HEK293 (cell line): ENCODE results near the gene CDK8.
A peak's percentile ranks its signal among the peaks of the same experiment; 100 is the strongest.

Experiments used
- CTCF ChIA-PET: fragments of 350-600 bp; formaldehyde crosslinking; extraction: SDS; loops from one replicate; lab custom pipeline; 2021; ENCODE audit warnings: antibody characterized with exemption; lab: Yijun Ruan, JAX
- POLR2A ChIA-PET: fragments of 300-600 bp; formaldehyde crosslinking; extraction: SDS; loops from one replicate; lab custom pipeline; 2020; ENCODE audit warnings: antibody characterized with exemption, inconsistent platforms; lab: Yijun Ruan, JAX
- H3K27ac ChIP-seq: fragments of 200-500 bp; sonication (Bioruptor generic); 2 replicates; pipeline ENCODE4 v1.5.1; 2014; ENCODE audit warnings: low read depth, low read length, control low read depth, inconsistent platforms; ENCODE audit errors: extremely low read depth
- H3K36me3 ChIP-seq, 2 experiments: fragments of 200-500 bp in 1 of 2; sonication (Bioruptor generic) in 1 of 2; 1 replicate in 1 of 2; 2 replicates in 1 of 2; pipeline ENCODE4 v1.5.1; 2014 to 2017; ENCODE audit warnings: inconsistent platforms in 2 of 2, low read length in 2 of 2; ENCODE audit not compliant: control insufficient read depth in 2 of 2, insufficient read depth in 1 of 2
- H3K4me1 ChIP-seq: fragments of 200-500 bp; sonication (Bioruptor generic); 2 replicates; pipeline ENCODE4 v1.5.1; 2014; ENCODE audit warnings: mild to moderate bottlenecking, low read length, inconsistent platforms; ENCODE audit not compliant: control insufficient read depth, insufficient read depth
- H3K4me3 ChIP-seq: 2 replicates; pipeline ENCODE4 v1.5.1; 2011; ENCODE audit warnings: low read depth, mild to moderate bottlenecking, control low read depth, low read length, moderate library complexity
- H3K9me3 ChIP-seq: fragments of 200-500 bp; sonication (Bioruptor generic); 2 replicates; pipeline ENCODE4 v1.5.1; 2014; ENCODE audit warnings: low read depth, low read length, inconsistent platforms; ENCODE audit not compliant: control insufficient read depth, insufficient read depth
- GLI4 ChIP-seq: fragments of 450-650 bp; formaldehyde crosslinking; IDR thresholded peaks from 2 replicates; pipeline ENCODE4 v1.5.1; 2016; ENCODE audit warnings: missing biosample characterization, missing genetic modification characterization
- HIC1 ChIP-seq: fragments of 450-650 bp; formaldehyde crosslinking; IDR thresholded peaks from 2 replicates; pipeline ENCODE4 v1.5.1; 2016; ENCODE audit warnings: missing biosample characterization, missing genetic modification characterization
- KLF16 ChIP-seq: fragments of 450-650 bp; formaldehyde crosslinking; IDR thresholded peaks from 2 replicates; pipeline ENCODE4 v1.5.1; 2017; ENCODE audit warnings: missing biosample characterization, missing genetic modification characterization
- KLF8 ChIP-seq: fragments of 450-650 bp; formaldehyde crosslinking; IDR thresholded peaks from 2 replicates; pipeline ENCODE4 v1.5.1; 2016; ENCODE audit warnings: missing biosample characterization, missing genetic modification characterization
- ZBTB26 ChIP-seq: fragments of 450-650 bp; formaldehyde crosslinking; optimal IDR thresholded peaks from 2 replicates; pipeline ENCODE3; 2016; ENCODE audit warnings: missing biosample characterization, mild to moderate bottlenecking, missing genetic modification characterization
- ZNF121 ChIP-seq: fragments of 450-650 bp; formaldehyde crosslinking; IDR thresholded peaks from 2 replicates; pipeline ENCODE4 v1.5.1; 2016; ENCODE audit warnings: missing biosample characterization, missing genetic modification characterization
- ZNF133 ChIP-seq: fragments of 450-650 bp; formaldehyde crosslinking; IDR thresholded peaks from 2 replicates; pipeline ENCODE4 v1.5.1; 2016; ENCODE audit warnings: missing biosample characterization, missing genetic modification characterization
- ZNF214 ChIP-seq: fragments of 450-650 bp; formaldehyde crosslinking; IDR thresholded peaks from 2 replicates; pipeline ENCODE4 v1.5.1; 2017; ENCODE audit warnings: missing biosample characterization, mild to moderate bottlenecking, missing genetic modification characterization, borderline replicate concordance
- ZNF391 ChIP-seq: fragments of 450-650 bp; formaldehyde crosslinking; IDR thresholded peaks from 2 replicates; pipeline ENCODE4 v1.5.1; 2016; ENCODE audit warnings: low read depth, missing biosample characterization, missing genetic modification characterization, borderline replicate concordance
- ZNF544 ChIP-seq: fragments of 450-650 bp; formaldehyde crosslinking; IDR thresholded peaks from 2 replicates; pipeline ENCODE4 v1.5.0; 2017; ENCODE audit warnings: missing biosample characterization, missing genetic modification characterization
- ZNF555 ChIP-seq: fragments of 450-650 bp; formaldehyde crosslinking; conservative IDR thresholded peaks from 2 replicates; pipeline ENCODE4 v1.5.1; 2017; ENCODE audit warnings: missing biosample characterization, mild to moderate bottlenecking, missing genetic modification characterization, inconsistent platforms
- ZNF626 ChIP-seq: fragments of 450-650 bp; sonication (Bioruptor Pico); formaldehyde crosslinking; IDR thresholded peaks from 2 replicates; pipeline ENCODE4 v1.5.1; 2018; ENCODE audit warnings: missing biosample characterization, missing genetic modification characterization, inconsistent platforms
- ZNF664 ChIP-seq: fragments of 450-650 bp; formaldehyde crosslinking; IDR thresholded peaks from 2 replicates; pipeline ENCODE4 v1.5.1; 2016; ENCODE audit warnings: missing biosample characterization, missing genetic modification characterization
- ZSCAN30 ChIP-seq: fragments of 450-650 bp; IDR thresholded peaks from 2 replicates; pipeline ENCODE4 v1.5.1; 2018; ENCODE audit warnings: missing biosample characterization, mild to moderate bottlenecking, missing genetic modification characterization, moderate library complexity
- TF ChIP-seq, protein P1 (sequence below): fragments of 450-650 bp; formaldehyde crosslinking; IDR thresholded peaks from 2 replicates; pipeline ENCODE4 v1.5.1; 2016; ENCODE audit warnings: missing biosample characterization, missing genetic modification characterization
- TF ChIP-seq, protein P2 (sequence below): fragments of 450-650 bp; formaldehyde crosslinking; IDR thresholded peaks from 2 replicates; pipeline ENCODE4 v1.5.1; 2016; ENCODE audit warnings: missing biosample characterization, missing genetic modification characterization
- TF ChIP-seq, protein P3 (sequence below): fragments of 450-650 bp; formaldehyde crosslinking; IDR thresholded peaks from 2 replicates; pipeline ENCODE4 v1.5.1; 2016; ENCODE audit warnings: missing biosample characterization, missing genetic modification characterization

CDK8 gene

GRCh38 chr13:26425443-26426358, 171.8 kb downstream of the CDK8 start:
- no peak overlapping the region for H3K27ac ChIP-seq
- ChIA-PET POLR2A (no interaction called here), CTCF (interaction anchor here (0.6 to 0.7 kb wide), 3 partner anchors 20 to 1040 kb away, joined by 3 to 5 read pairs (median 3); no protein-coding TSS in a partner anchor)
- no peaks in the 10 kb centered on the region for H3K36me3 ChIP-seq
- no peaks in the 10 kb centered on the region for H3K4me1 ChIP-seq
- TF ChIP-seq ZNF214 (tag by site-specific recombination) = no peak
- TF ChIP-seq HIC1 (tag by site-specific recombination) = no peak
- TF ChIP-seq ZNF544 = no peak
- TF ChIP-seq, protein P1, sequence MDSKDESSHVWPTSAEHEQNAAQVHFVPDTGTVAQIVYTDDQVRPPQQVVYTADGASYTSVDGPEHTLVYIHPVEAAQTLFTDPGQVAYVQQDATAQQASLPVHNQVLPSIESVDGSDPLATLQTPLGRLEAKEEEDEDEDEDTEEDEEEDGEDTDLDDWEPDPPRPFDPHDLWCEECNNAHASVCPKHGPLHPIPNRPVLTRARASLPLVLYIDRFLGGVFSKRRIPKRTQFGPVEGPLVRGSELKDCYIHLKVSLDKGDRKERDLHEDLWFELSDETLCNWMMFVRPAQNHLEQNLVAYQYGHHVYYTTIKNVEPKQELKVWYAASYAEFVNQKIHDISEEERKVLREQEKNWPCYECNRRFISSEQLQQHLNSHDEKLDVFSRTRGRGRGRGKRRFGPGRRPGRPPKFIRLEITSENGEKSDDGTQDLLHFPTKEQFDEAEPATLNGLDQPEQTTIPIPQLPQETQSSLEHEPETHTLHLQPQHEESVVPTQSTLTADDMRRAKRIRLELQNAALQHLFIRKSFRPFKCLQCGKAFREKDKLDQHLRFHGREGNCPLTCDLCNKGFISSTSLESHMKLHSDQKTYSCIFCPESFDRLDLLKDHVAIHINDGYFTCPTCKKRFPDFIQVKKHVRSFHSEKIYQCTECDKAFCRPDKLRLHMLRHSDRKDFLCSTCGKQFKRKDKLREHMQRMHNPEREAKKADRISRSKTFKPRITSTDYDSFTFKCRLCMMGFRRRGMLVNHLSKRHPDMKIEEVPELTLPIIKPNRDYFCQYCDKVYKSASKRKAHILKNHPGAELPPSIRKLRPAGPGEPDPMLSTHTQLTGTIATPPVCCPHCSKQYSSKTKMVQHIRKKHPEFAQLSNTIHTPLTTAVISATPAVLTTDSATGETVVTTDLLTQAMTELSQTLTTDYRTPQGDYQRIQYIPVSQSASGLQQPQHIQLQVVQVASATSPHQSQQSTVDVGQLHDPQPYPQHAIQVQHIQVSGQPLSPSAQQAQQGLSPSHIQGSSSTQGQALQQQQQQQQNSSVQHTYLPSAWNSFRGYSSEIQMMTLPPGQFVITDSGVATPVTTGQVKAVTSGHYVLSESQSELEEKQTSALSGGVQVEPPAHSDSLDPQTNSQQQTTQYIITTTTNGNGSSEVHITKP = peak; percentile 34; the same call in 1 of the 2 replicates
- no peak overlapping the region for H3K4me3 ChIP-seq
- no peaks in the 10 kb centered on the region for H3K9me3 ChIP-seq

DNA sequence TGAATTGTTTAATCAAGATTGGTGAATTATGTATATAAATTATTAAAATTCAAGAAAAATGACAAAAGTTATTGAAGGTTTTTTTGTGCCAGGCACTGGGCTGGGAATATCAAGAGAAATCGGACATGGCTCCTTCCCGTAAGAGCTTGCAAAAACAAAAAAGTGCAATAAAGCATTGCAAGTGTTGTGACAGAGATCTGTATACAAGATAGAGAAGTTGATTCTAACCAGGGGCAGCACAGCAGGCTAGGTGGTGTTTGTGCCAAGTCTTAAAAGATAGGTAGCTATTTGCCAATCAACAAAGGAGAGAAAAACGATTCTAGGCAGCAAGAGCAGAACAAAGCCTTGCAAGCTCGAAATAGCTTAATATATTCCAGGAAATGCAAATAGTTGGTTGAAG, 179.8 kb downstream of the CDK8 start:
- H3K36me3 ChIP-seq = no peaks in the 10 kb centered on the region
- no peak overlapping the region for H3K4me3 ChIP-seq
- H3K27ac ChIP-seq = no peak overlapping the region
- H3K4me1 ChIP-seq = no peaks in the 10 kb centered on the region
- TF ChIP-seq ZSCAN30 (tag by site-specific recombination) = no peak
- TF ChIP-seq, protein P1 = no peak
- no peak for TF ChIP-seq ZNF626 (tag by site-specific recombination)
- no peak for TF ChIP-seq ZNF664 (tag by site-specific recombination)
- TF ChIP-seq GLI4 = no peak
- TF ChIP-seq ZNF121 (tag by site-specific recombination) = no peak
- TF ChIP-seq ZNF133 (tag by site-specific recombination) = no peak
- TF ChIP-seq ZBTB26 (tag by site-specific recombination) = no peak
- no peak for TF ChIP-seq ZNF555
- TF ChIP-seq, protein P2, sequence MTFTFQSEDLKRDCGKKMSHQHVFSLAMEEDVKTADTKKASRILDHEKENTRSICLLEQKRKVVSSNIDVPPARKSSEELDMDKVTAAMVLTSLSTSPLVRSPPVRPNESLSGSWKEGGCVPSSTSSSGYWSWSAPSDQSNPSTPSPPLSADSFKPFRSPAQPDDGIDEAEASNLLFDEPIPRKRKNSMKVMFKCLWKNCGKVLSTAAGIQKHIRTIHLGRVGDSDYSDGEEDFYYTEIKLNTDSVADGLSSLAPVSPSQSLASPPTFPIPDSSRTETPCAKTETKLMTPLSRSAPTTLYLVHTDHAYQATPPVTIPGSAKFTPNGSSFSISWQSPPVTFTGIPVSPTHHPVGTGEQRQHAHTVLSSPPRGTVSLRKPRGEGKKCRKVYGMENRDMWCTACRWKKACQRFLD (tag by site-specific recombination) = no peak
- no peak for TF ChIP-seq KLF16 (tag by site-specific recombination)
- TF ChIP-seq ZNF391 (tag by site-specific recombination) = no peak
- TF ChIP-seq KLF8 = no peak
- TF ChIP-seq, protein P3, sequence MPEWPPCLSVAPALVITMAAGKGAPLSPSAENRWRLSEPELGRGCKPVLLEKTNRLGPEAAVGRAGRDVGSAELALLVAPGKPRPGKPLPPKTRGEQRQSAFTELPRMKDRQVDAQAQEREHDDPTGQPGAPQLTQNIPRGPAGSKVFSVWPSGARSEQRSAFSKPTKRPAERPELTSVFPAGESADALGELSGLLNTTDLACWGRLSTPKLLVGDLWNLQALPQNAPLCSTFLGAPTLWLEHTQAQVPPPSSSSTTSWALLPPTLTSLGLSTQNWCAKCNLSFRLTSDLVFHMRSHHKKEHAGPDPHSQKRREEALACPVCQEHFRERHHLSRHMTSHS = no peak
- ChIA-PET POLR2A (no interaction called here), CTCF (no interaction called here)
- H3K9me3 ChIP-seq = no peaks in the 10 kb centered on the region
